ENCODE measurements around the gene CTTNBP2. TPM values are rescaled to one million over a fixed set of nuclear protein-coding genes. Genes with fewer than 3 reads are reported as not detected.

The CTTNBP2 gene
- total and polyA plus RNA-seq, 2 donors (not counting 1 experiment from before 2014, with no cell fraction given) = 0.04 to 0.27 TPM

DNA sequence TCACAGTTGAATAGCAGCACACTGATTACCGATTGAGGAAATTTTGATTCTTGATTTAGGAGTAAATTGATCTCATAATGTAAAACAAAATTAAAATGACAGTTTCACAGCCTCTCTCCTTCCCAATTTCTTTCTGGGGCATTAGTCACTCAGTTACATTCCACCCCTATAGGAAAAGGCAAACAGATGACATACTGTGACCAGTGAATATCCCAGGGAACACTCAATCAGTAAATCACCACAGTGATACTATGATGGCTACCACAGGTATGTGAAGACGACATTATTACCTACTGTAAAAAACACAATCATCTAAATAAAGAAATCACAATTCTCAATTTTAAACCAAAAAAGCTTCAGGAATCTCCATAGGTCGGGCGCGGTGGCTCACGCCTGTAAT, 15.5 kb downstream of the CTTNBP2 start:
- Mint-ChIP-seq H3K9me3 (ENCODE audit: insufficient read depth) (no peaks in the 10 kb centered on the region), H3K4me3 (no peak overlapping the region), H3K4me1 (no peaks in the 10 kb centered on the region), H3K27me3 (peaks cover 16% of the 10 kb centered on the region), H3K27ac (no peak overlapping the region)
- ATAC-seq (ENCODE audit: low read depth) (no peak), DNase-seq (no peak)
- H3K27ac ChIP-seq (ENCODE audit: low read length in 2 of 2) = no peak overlapping the region
- H3K4me1 ChIP-seq (ENCODE audit: control insufficient read depth in 2 of 2, insufficient read depth in 2 of 2, low read length in 2 of 2) = no peaks in the 10 kb centered on the region
- intact Hi-C loops (cut with micrococcal nuclease) = no loop called here
- H3K4me2 ChIP-seq (replicated peaks; ENCODE audit: low read depth, low read length, poor library complexity, severe bottlenecking) = no peak overlapping the region
- H3K79me2 ChIP-seq (ENCODE audit: control insufficient read depth, insufficient read depth, low read length) = no peaks in the 10 kb centered on the region
- ChIA-PET POLR2A (no interaction called here), CTCF (no interaction called here)
- no peaks in the 10 kb centered on the region for H4K20me1 ChIP-seq (ENCODE audit: control insufficient read depth, insufficient read depth, low read length, poor library complexity, severe bottlenecking)
- TF ChIP-seq, protein P1, sequence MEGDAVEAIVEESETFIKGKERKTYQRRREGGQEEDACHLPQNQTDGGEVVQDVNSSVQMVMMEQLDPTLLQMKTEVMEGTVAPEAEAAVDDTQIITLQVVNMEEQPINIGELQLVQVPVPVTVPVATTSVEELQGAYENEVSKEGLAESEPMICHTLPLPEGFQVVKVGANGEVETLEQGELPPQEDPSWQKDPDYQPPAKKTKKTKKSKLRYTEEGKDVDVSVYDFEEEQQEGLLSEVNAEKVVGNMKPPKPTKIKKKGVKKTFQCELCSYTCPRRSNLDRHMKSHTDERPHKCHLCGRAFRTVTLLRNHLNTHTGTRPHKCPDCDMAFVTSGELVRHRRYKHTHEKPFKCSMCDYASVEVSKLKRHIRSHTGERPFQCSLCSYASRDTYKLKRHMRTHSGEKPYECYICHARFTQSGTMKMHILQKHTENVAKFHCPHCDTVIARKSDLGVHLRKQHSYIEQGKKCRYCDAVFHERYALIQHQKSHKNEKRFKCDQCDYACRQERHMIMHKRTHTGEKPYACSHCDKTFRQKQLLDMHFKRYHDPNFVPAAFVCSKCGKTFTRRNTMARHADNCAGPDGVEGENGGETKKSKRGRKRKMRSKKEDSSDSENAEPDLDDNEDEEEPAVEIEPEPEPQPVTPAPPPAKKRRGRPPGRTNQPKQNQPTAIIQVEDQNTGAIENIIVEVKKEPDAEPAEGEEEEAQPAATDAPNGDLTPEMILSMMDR (IDR thresholded peaks at IDR 0.05) = no peak
- TF ChIP-seq EZH2 (IDR thresholded peaks at IDR 0.05; ENCODE audit: borderline replicate concordance, insufficient read depth, low read depth, low read length, poor library complexity, severe bottlenecking) = no peak
- WGBS (ENCODE audit: insufficient coverage) = no CpG with 5 or more reads among the region's 6 CpGs
- H2AFZ ChIP-seq (ENCODE audit: insufficient read depth, low read depth, low read length, poor library complexity, severe bottlenecking) = no peak overlapping the region
- no peaks in the 10 kb centered on the region for H3K36me3 ChIP-seq (replicated peaks in 1 of 2; ENCODE audit: control extremely low read depth in 1 of 2, control insufficient read depth in 1 of 2, extremely low read depth in 1 of 2, insufficient read depth in 2 of 2, low read length in 1 of 2)
- no peaks in the 10 kb centered on the region for H3K27me3 ChIP-seq (replicated peaks in 1 of 4; ENCODE audit: control extremely low read depth in 1 of 4, control insufficient read depth in 3 of 4, insufficient read depth in 4 of 4, low read length in 3 of 4)
- H3K9me3 ChIP-seq (ENCODE audit: control extremely low read depth in 1 of 3, control insufficient read depth in 2 of 3, insufficient read depth in 1 of 3, low read length in 2 of 3) = no peaks in the 10 kb centered on the region
- no peak overlapping the region for H3K4me3 ChIP-seq (ENCODE audit: control extremely low read depth in 1 of 5, extremely low read depth in 1 of 5, insufficient read depth in 1 of 5, low read depth in 2 of 5, low read length in 4 of 5)
- H3K9ac ChIP-seq (ENCODE audit: low read length) = no peak overlapping the region

DNA sequence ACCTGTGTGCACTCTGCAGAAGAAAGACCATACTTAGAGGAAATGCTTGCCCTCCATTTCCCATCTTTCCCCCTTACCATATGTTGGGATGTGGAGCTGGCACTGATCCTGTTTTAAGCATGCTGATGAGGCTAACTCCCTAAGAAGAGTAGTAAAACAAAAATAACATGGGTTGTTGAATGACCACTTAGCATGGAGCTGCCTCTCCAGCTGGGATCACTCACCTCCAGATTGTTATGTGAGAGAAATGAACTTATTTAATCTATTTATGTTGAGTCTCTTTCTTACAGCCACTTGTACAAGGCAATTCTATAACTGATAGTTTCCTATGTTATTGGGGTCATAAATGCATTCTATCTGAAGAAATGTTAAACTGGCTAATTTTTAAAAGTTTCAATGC, 17.0 kb downstream of the CTTNBP2 start:
- Histone ChIP-seq H3K4me2 (replicated peaks; ENCODE audit: low read depth, low read length, poor library complexity, severe bottlenecking) (no peak overlapping the region), H2AFZ (ENCODE audit: insufficient read depth, low read depth, low read length, poor library complexity, severe bottlenecking) (no peak overlapping the region), H3K27ac (ENCODE audit: low read length in 2 of 2) (no peak overlapping the region), H3K9me3 (ENCODE audit: control extremely low read depth in 1 of 3, control insufficient read depth in 2 of 3, insufficient read depth in 1 of 3, low read length in 2 of 3) (no peaks in the 10 kb centered on the region), H3K79me2 (ENCODE audit: control insufficient read depth, insufficient read depth, low read length) (no peaks in the 10 kb centered on the region), H3K9ac (ENCODE audit: low read length) (no peak overlapping the region), H3K27me3 (replicated peaks in 1 of 4; ENCODE audit: control extremely low read depth in 1 of 4, control insufficient read depth in 3 of 4, insufficient read depth in 4 of 4, low read length in 3 of 4) (no peaks in the 10 kb centered on the region), H3K4me1 (ENCODE audit: control insufficient read depth in 2 of 2, insufficient read depth in 2 of 2, low read length in 2 of 2) (no peaks in the 10 kb centered on the region), H4K20me1 (ENCODE audit: control insufficient read depth, insufficient read depth, low read length, poor library complexity, severe bottlenecking) (no peaks in the 10 kb centered on the region), H3K4me3 (ENCODE audit: control extremely low read depth in 1 of 5, extremely low read depth in 1 of 5, insufficient read depth in 1 of 5, low read depth in 2 of 5, low read length in 4 of 5) (no peak overlapping the region), H3K36me3 (replicated peaks in 1 of 2; ENCODE audit: control extremely low read depth in 1 of 2, control insufficient read depth in 1 of 2, extremely low read depth in 1 of 2, insufficient read depth in 2 of 2, low read length in 1 of 2) (no peaks in the 10 kb centered on the region)
- intact Hi-C loops (cut with micrococcal nuclease) = no loop called here
- Mint-ChIP-seq H3K27ac (no peak overlapping the region), H3K4me1 (no peaks in the 10 kb centered on the region), H3K4me3 (no peak overlapping the region), H3K27me3 (peaks cover 10% of the 10 kb centered on the region), H3K9me3 (ENCODE audit: insufficient read depth) (no peaks in the 10 kb centered on the region)
- DNase-seq (no peak), ATAC-seq (ENCODE audit: low read depth) (no peak)
- TF ChIP-seq EZH2 (IDR thresholded peaks at IDR 0.05; ENCODE audit: borderline replicate concordance, insufficient read depth, low read depth, low read length, poor library complexity, severe bottlenecking) = no peak
- TF ChIP-seq, protein P1 (IDR thresholded peaks at IDR 0.05) = no peak
- ChIA-PET CTCF (no interaction called here), POLR2A (no interaction called here)
